Activated CD4-positive, alpha-beta T cell treated with anti-CD3 and anti-CD28 coated beads, Interleukin-2, amount 50 U/mL, for 4 hours (primary cell): ENCODE measurements around the gene CHN2.
"Not testable (repeated sequence)": the region's sequence is repeated elsewhere in the genome, so short reads cannot be mapped to it uniquely, and the experiment has no call there.

ENCODE experiments used
- DNase-seq, 2 experiments: peaks; one replicate each; pipeline ENCODE4 v3.0.0-alpha.2; 2020

CHN2 gene

GRCh38 chr7:29262191-29262917 is 67.8 kb downstream of the CHN2 start:
- no peak for DNase-seq

- DNase-seq, result not testable (repeated sequence)
These were observed 69.1 kb downstream of the CHN2 start for GRCh38 chr7:29263601-29264207.

GRCh38 chr7:29265208-29265923 is 70.8 kb downstream of the CHN2 start:
- DNase-seq, result no peak

GRCh38 chr7:29269935-29270334 is 75.4 kb downstream of the CHN2 start:
- DNase-seq, result no peak

GRCh38 chr7:29270594-29271318 is 76.2 kb downstream of the CHN2 start:
- no peak for DNase-seq

- DNase-seq, result no peak
These were observed 76.7 kb downstream of the CHN2 start for GRCh38 chr7:29271319-29271658.

GRCh38 chr7:29272057-29272456 is 77.5 kb downstream of the CHN2 start:
- no peak for DNase-seq

- DNase-seq, result no peak
These were observed 79.8 kb downstream of the CHN2 start for GRCh38 chr7:29274146-29275017.

- DNase-seq, result no peak
These were observed 80.4 kb downstream of the CHN2 start for GRCh38 chr7:29275018-29275318.

- no peak for DNase-seq
These were observed 80.9 kb downstream of the CHN2 start for GRCh38 chr7:29275493-29275892.

- DNase-seq, result no peak
These were observed 81.6 kb downstream of the CHN2 start for GRCh38 chr7:29276199-29276598.

GRCh38 chr7:29276806-29277205 is 82.2 kb downstream of the CHN2 start:
- no peak for DNase-seq

GRCh38 chr7:29277436-29278215 is 83.1 kb downstream of the CHN2 start:
- DNase-seq, result no peak

GRCh38 chr7:29278337-29279069 is 83.9 kb downstream of the CHN2 start:
- DNase-seq, result no peak

GRCh38 chr7:29281782-29282541 is 87.4 kb downstream of the CHN2 start:
- no peak for DNase-seq

GRCh38 chr7:29282819-29283414 is 88.3 kb downstream of the CHN2 start:
- DNase-seq, result no peak

GRCh38 chr7:29284696-29285443 is 90.3 kb downstream of the CHN2 start:
- DNase-seq, result no peak

GRCh38 chr7:29285444-29285793 is 90.8 kb downstream of the CHN2 start:
- no peak for DNase-seq

GRCh38 chr7:29285861-29286260 is 91.3 kb downstream of the CHN2 start:
- no peak for DNase-seq
